HG03039 (cell line): ENCODE results near the gene CHCHD10.

Experiments
- ATAC-seq: cut with Tn5 transposase; IDR thresholded peaks from one replicate; pipeline ENCODE4 v1.9.1; 2021; ENCODE audit warnings: mild to moderate bottlenecking, moderate library complexity; ENCODE audit not compliant: unreplicated experiment

Gene CHCHD10

GRCh38 chr22:23773483-23774113 lies 5.8 kb upstream of the CHCHD10 start:
- no peak for ATAC-seq

DNA sequence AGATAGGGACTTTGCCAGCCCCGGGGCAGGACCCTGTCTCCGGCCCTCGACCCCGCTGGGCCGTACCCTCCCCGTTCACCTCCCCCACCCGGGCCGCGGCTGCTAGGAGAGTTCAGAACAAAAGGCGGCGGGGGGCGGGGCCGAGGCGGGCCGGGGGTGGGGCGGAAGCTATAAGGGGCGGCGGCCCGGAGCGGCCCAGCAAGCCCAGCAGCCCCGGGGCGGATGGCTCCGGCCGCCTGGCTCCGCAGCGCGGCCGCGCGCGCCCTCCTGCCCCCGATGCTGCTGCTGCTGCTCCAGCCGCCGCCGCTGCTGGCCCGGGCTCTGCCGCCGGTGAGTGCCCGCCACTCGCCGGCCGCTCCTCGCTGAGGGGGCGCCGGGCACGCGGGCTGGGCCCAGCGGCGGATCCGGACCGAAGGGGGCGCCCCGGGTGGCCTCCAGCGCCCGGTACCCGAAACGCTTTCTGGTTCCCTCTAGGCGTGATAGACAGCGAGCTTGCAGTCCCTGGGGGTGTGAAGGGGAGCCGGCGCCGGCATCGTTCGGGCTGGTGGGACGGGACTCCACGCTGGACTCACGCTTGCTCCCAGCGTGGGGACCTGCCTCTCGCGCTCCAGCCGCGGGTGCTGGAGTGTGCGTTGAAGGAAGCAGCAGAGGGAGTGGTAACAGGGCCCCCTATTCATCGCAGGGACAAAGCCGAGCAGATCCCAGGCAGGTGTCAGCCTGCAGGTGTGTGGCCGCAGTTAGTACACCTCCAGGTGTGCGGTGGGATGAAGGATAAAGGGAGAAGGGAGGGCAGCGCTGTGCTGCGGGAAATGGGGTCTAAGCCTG lies 5.1 kb upstream of the CHCHD10 start, which contains the start of gene MMP11:
MMP11 (plus strand) TSS at position 201 of the 825 bp plus-strand sequence; CDS start at position 223, 22 bp downstream.
- ATAC-seq: no peak

DNA sequence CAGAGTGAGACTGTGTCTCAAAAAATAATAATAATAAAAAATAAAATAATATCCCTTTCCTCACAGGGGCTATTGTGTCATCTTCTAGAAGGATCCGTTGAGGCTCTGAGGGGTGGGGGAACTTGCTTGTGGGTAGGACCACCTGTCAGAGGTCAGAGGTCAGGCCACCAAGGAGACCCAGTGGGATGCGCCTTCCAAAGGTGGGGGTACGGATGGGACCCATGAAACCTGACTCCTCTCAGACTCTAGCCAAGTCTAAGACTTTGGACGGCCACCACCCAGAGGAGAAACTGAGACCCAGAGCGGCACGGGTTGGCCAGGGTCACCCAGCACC lies 4.5 kb upstream of the CHCHD10 start:
- ATAC-seq: no peak

DNA sequence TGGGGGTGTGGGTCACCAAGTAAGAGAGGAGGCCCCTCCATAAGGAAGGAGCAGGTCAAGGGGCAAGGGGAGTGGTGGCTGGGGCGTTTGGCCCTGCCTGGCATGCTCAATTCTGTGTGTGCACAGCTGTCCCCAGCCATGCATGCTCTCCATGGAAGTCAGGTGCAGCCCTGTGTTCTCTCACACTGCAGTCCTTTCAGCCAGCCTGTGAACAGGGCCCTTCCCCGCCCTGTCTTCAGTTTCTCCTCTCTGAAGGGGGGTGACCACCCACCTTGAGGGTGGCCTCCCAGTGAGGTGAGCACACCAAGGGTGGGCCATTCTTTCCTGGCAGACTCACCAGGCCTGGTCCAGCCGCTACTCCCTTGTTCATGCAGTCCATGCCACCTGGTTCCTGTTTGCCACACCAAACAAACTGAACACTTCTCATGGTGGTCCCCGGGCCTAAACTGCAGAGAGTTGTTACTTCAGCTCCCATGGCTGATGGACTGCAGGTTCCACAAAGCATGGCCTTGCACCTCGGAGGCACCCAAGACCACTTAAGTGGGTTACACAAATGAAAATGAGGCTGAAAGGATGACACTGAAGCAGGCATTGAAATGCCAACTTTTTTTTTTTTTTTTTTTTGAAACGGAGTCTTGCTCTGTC lies 1.7 kb upstream of the CHCHD10 start:
- ATAC-seq: no peak

- ATAC-seq: no peak
These were observed 484 bp downstream of the CHCHD10 start for GRCh38 chr22:23767303-23767672.

GRCh38 chr22:23764899-23765881 lies 2.6 kb downstream of the CHCHD10 start:
- no peak for ATAC-seq

DNA sequence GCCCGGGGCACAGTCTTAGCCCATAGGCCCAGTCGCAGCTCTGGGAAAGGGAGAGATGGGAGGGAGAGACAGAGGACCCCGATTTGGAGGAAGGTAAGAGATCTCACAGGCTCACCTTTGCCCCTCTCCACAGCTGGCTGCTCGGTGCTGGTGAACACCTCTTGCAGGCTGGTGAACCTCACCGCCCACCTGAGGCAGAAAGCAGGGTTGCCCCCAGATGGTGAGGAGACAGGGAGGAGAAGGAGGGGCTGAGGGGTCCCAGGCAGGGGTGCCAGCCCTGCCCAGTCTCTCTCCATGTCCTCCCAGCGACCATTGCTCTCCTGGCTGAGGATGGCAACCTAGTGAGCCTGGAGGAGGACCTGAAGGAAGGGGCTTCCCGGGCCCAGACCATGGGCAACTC lies 3.8 kb downstream of the CHCHD10 start:
- no peak for ATAC-seq

DNA sequence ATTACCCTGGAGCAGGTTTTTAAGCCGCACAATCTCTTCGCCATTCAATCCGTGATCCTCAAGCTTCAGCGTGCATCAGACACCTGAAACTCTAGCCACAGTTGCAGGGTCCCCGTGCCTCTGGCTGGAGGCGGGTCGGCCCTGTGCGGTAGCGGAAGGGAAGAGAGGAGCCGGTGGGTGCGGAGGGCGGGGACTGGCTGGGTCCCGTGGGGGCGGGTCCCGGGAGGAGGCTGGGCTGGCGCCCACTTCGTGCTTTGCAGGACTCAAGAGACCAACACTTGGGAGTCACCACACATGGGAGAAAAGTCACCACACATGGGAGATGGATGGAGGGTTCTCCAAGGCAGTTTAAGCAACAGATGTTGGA lies 4.2 kb downstream of the CHCHD10 start:
- ATAC-seq: no peak

GRCh38 chr22:23762842-23763578 lies 4.8 kb downstream of the CHCHD10 start, which contains the start of gene C22orf15:
Gene C22orf15, plus strand, starts transcription at chr22:23762990. Its CDS starts 317 bp downstream, at chr22:23763307.
- ATAC-seq: no peak

GRCh38 chr22:23760056-23760455 lies 7.7 kb downstream of the CHCHD10 start:
- ATAC-seq: no peak

DNA sequence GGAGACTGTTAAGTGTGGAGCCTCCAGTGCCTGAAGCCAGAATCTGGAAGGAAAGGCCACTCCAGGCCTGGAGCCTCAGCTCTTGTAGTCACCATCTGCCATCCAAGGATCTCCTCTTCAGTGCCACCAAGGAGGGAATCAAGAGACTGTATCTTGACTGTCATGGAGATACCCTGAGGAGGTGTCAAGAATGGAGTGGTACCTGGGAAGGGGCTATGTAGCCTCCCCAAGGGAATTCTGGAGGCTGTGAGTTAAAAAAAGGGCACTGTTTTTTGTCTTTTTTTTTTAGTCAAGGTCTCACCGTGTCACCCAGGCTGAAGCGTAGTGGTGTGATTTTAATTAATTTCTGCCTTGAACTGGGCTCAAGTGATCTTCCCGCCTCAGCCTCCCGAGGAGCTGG lies 8.2 kb downstream of the CHCHD10 start:
- no peak for ATAC-seq

- no peak for ATAC-seq
These were observed 10.9 kb downstream of the CHCHD10 start for GRCh38 chr22:23756891-23757290.

DNA sequence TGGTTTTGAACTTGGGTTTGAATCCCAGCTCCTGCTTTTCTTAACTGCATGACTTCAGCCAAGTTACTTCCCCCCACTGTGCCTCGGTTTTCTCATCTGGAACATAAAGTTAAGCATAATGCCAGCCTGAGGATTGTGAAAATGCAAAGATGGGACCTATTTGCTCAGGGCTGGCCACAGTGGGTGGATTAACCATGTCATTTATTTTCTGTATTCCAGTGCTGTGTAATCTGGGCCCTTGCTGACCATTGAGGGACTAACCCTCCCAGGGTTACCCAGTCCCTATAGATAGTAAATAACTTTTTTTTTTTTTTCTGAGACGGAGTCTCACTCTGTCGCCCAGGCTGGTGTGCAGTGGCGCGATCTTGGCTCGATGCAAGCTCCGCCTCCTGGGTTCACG lies 12.1 kb downstream of the CHCHD10 start:
- no peak for ATAC-seq

DNA sequence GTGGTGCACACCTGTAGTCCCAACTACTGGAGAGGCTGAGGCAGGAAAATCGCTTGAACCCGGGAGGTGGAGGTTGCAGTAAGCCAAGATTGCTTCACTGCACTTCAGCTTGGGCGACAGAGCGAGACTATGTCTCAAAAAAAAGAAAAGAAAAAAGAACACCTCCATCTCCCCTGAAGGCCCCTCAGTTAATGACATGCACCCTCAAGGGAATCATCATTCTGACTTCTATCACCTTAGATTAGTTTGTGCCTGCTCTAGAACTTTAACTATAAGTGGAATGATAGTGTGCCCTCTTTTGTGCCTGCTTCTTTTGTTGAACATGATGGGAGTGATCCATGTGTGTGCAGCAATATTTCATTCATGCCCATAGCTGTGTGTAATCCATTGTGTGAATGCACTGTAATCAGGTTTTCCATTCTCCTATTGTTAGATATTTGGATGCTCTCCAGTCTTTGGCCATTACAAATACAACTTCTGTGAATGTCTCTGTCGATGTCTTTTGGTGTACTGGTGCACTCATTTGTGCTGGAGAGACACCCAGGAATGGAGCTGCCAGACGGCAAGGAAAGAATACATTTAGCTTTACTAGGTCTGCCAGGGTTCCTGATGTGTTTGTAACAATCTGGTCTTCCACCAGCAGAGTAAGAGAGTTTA lies 12.7 kb downstream of the CHCHD10 start:
- no peak for ATAC-seq

DNA sequence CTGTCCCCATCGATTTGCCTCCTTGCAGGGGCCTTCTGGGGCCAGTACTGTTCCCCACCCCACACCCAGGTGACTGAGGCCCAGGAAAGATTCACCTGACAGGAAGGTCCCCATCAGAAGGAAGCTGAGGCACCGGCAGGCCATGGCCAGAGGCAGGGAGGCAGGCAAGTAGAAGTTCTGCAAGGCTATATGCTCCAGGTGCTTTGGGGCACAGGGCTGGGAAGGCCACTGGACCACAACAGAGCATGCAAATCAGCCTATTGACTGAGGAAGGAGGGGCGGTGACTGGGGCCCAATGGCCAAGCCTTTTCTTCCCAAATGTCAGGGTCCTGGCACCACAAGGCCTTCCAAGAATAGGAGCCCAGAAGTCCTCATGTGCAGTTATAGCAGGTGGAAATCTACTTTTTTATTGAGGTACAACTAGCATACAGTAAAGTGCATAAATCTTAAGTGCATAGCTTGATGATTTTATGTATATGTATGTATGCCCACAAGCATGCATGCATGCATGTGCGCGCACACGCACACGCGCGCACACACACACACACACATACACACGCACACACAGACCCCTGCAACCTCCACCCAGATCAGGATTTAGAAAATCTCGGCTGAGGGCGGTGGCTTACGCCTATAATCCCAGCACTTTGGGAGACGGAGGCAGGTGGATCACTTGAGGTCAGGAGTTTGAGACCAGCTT lies 13.4 kb downstream of the CHCHD10 start, which contains the start of gene VPREB3:
VPREB3 (minus strand) TSS at position 206 of the 700 bp plus-strand sequence; CDS start at position 144, 62 bp downstream.
- ATAC-seq: no peak

DNA sequence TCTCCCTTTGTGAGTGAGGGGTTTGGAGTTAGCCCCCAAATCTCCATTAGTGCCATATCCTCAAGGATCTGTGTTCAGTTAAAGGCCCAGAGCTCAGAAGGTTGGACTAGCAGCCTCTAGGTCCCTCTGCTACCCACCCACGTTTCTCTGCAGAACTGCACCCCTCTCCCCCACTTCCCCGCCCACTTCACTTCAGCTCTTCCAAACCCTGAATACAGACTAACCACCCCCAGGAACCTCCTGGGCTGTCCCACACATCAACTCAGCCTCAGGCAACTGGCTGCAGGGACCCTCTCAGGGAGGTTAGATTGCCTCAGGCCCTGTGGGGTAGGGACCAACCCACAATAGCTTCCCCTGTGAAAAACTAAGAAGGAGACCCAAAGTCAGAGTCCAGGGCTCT lies 14.4 kb downstream of the CHCHD10 start:
- ATAC-seq: no peak

DNA sequence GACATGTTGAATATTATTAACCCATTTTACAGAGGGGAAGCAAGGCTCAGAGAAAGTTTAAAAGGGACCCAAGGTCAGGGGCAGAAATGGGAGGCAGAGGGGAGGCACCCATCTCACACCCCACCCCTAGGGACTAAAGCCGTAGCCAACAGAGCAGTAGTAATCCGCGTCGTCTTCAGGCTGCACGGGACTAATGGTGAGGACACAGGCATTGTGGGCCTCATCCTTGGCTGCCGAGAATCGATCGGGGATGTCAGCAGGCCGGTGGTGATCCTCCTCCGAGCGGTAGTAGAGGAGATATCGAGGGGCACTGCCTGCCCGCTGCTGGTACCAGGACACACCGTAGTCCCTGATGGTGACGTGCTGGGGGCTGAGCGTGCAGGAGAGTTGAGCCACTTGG lies 15.0 kb downstream of the CHCHD10 start:
- no peak for ATAC-seq

DNA sequence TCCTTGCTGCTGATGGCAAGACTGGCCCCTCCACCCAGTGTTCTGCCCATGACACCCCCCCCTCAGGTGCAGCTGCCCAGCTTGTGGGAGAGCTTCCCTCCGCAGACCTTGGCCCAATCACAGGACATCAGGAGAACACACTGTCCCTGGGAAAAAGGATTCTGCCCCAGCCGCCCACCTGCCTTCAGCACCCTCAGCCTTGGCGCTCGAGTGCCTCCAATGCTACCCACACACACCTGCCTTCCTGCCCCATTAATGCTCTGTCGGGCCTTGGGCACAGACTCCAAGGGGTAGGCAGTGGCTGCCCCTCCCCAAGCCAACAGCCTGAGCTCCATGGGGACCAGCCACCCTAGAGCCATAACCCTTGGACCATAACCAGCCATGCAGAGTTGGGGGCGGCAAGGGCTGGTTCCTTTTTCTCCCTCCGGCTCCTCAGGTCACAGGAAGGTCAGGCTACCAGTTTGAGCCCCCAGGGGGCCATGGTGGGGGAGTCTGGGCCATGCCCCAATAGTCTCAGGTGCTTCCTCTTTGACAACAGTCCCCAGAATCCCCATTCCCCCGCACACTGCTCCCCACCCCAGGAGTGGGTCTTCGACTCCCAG lies 15.6 kb downstream of the CHCHD10 start:
- no peak for ATAC-seq
